CD4-positive, alpha-beta T cell treated with Interleukin-17A for 4 hours (primary cell): ENCODE measurements around the gene C13orf46.
"Not testable (repeated sequence)": the region's sequence is repeated elsewhere in the genome, so short reads cannot be mapped to it uniquely, and the experiment has no call there.

Source experiments
- DNase-seq: peaks from one replicate; pipeline ENCODE4 v3.0.0-alpha.2; 2020; ENCODE audit warnings: mixed read lengths

C13orf46 gene

GRCh38 chr13:113920606-113921286 lies 53.1 kb downstream of the C13orf46 start:
- no peak for DNase-seq

- no peak for DNase-seq
Measured at GRCh38 chr13:113919761-113920559, 53.9 kb downstream of the C13orf46 start.

- DNase-seq = no peak
Measured at GRCh38 chr13:113918981-113919701, 54.7 kb downstream of the C13orf46 start.

GRCh38 chr13:113918580-113918979 lies 55.3 kb downstream of the C13orf46 start:
- no peak for DNase-seq

- no peak for DNase-seq
Measured at GRCh38 chr13:113917594-113918371, 56.1 kb downstream of the C13orf46 start.

- no peak for DNase-seq
Measured at GRCh38 chr13:113917096-113917495, 56.8 kb downstream of the C13orf46 start.

- no peak for DNase-seq
Measured at GRCh38 chr13:113916330-113916815, 57.5 kb downstream of the C13orf46 start.

- DNase-seq = no peak
Measured at GRCh38 chr13:113915786-113916329, 58.0 kb downstream of the C13orf46 start.

- no peak for DNase-seq
Measured at GRCh38 chr13:113915012-113915763, 58.7 kb downstream of the C13orf46 start.

GRCh38 chr13:113914333-113915011 lies 59.4 kb downstream of the C13orf46 start:
- DNase-seq = no peak

GRCh38 chr13:113913838-113914237 lies 60.0 kb downstream of the C13orf46 start:
- DNase-seq = not testable (repeated sequence)

- DNase-seq = not testable (repeated sequence)
Measured at GRCh38 chr13:113913408-113913807, 60.5 kb downstream of the C13orf46 start.

- DNase-seq = no peak
Measured at GRCh38 chr13:113912596-113912995, 61.3 kb downstream of the C13orf46 start.

GRCh38 chr13:113907635-113908617 lies 66.0 kb downstream of the C13orf46 start:
- no peak for DNase-seq

- no peak for DNase-seq
Measured at GRCh38 chr13:113906571-113906970, 67.3 kb downstream of the C13orf46 start.

- DNase-seq = no peak
Measured at GRCh38 chr13:113905942-113906341, 67.9 kb downstream of the C13orf46 start.

- no peak for DNase-seq
Measured at GRCh38 chr13:113905018-113905417, 68.9 kb downstream of the C13orf46 start.

- peak; percentile 46 for DNase-seq
Measured at GRCh38 chr13:113904411-113904810, 69.5 kb downstream of the C13orf46 start.

GRCh38 chr13:113903912-113904311 lies 70.0 kb downstream of the C13orf46 start:
- no peak for DNase-seq
